HEK293 (cell line): ENCODE measurements around the gene TPSAB1.
A peak's percentile ranks its signal among the peaks of the same experiment; 100 is the strongest.
"Not testable (repeated sequence)": the region's sequence is repeated elsewhere in the genome, so short reads cannot be mapped to it uniquely, and the experiment has no call there.

Experiments used
- CTCF ChIA-PET: fragments of 350-600 bp; formaldehyde crosslinking; extraction: SDS; loops from one replicate; lab custom pipeline; 2021; ENCODE audit warnings: antibody characterized with exemption; lab: Yijun Ruan, JAX
- POLR2A ChIA-PET: fragments of 300-600 bp; formaldehyde crosslinking; extraction: SDS; loops from one replicate; lab custom pipeline; 2020; ENCODE audit warnings: antibody characterized with exemption, inconsistent platforms; lab: Yijun Ruan, JAX
- H3K27ac ChIP-seq: fragments of 200-500 bp; sonication (Bioruptor generic); 2 replicates; pipeline ENCODE4 v1.5.1; 2014; ENCODE audit warnings: low read depth, low read length, control low read depth, inconsistent platforms; ENCODE audit errors: extremely low read depth
- H3K36me3 ChIP-seq, 2 experiments: fragments of 200-500 bp in 1 of 2; sonication (Bioruptor generic) in 1 of 2; 1 replicate in 1 of 2; 2 replicates in 1 of 2; pipeline ENCODE4 v1.5.1; 2014 to 2017; ENCODE audit warnings: inconsistent platforms in 2 of 2, low read length in 2 of 2; ENCODE audit not compliant: control insufficient read depth in 2 of 2, insufficient read depth in 1 of 2
- H3K4me1 ChIP-seq: fragments of 200-500 bp; sonication (Bioruptor generic); 2 replicates; pipeline ENCODE4 v1.5.1; 2014; ENCODE audit warnings: mild to moderate bottlenecking, low read length, inconsistent platforms; ENCODE audit not compliant: control insufficient read depth, insufficient read depth
- H3K4me3 ChIP-seq: 2 replicates; pipeline ENCODE4 v1.5.1; 2011; ENCODE audit warnings: low read depth, mild to moderate bottlenecking, control low read depth, low read length, moderate library complexity
- H3K9me3 ChIP-seq: fragments of 200-500 bp; sonication (Bioruptor generic); 2 replicates; pipeline ENCODE4 v1.5.1; 2014; ENCODE audit warnings: low read depth, low read length, inconsistent platforms; ENCODE audit not compliant: control insufficient read depth, insufficient read depth
- GFI1B ChIP-seq: fragments of 450-650 bp; formaldehyde crosslinking; IDR thresholded peaks from 2 replicates; pipeline ENCODE4 v1.5.1; 2016; ENCODE audit warnings: missing biosample characterization, missing genetic modification characterization
- GLI4 ChIP-seq: fragments of 450-650 bp; formaldehyde crosslinking; IDR thresholded peaks from 2 replicates; pipeline ENCODE4 v1.5.1; 2016; ENCODE audit warnings: missing biosample characterization, missing genetic modification characterization
- KLF7 ChIP-seq: fragments of 450-650 bp; formaldehyde crosslinking; IDR thresholded peaks from 2 replicates; pipeline ENCODE4 v1.5.1; 2016; ENCODE audit warnings: missing biosample characterization, missing genetic modification characterization, borderline replicate concordance
- KLF8 ChIP-seq: fragments of 450-650 bp; formaldehyde crosslinking; IDR thresholded peaks from 2 replicates; pipeline ENCODE4 v1.5.1; 2016; ENCODE audit warnings: missing biosample characterization, missing genetic modification characterization
- SALL2 ChIP-seq: fragments of 450-650 bp; formaldehyde crosslinking; IDR thresholded peaks from 2 replicates; pipeline ENCODE4 v1.5.0; 2017; ENCODE audit warnings: missing biosample characterization, mild to moderate bottlenecking, missing genetic modification characterization, borderline replicate concordance
- SP3 ChIP-seq: fragments of 450-650 bp; formaldehyde crosslinking; IDR thresholded peaks from 2 replicates; pipeline ENCODE4 v1.5.1; 2016; ENCODE audit warnings: missing biosample characterization, missing genetic modification characterization
- YY2 ChIP-seq: fragments of 450-650 bp; formaldehyde crosslinking; IDR thresholded peaks from 2 replicates; pipeline ENCODE4 v1.5.1; 2016; ENCODE audit warnings: missing biosample characterization, missing genetic modification characterization
- ZFHX2 ChIP-seq: fragments of 450-650 bp; formaldehyde crosslinking; conservative IDR thresholded peaks from 2 replicates; pipeline ENCODE4 v1.5.1; 2016; ENCODE audit warnings: missing biosample characterization, missing genetic modification characterization
- ZNF10 ChIP-seq: fragments of 450-650 bp; formaldehyde crosslinking; IDR thresholded peaks from 2 replicates; pipeline ENCODE4 v1.5.1; 2017; ENCODE audit warnings: missing biosample characterization, missing genetic modification characterization
- ZNF121 ChIP-seq: fragments of 450-650 bp; formaldehyde crosslinking; IDR thresholded peaks from 2 replicates; pipeline ENCODE4 v1.5.1; 2016; ENCODE audit warnings: missing biosample characterization, missing genetic modification characterization
- ZNF266 ChIP-seq: fragments of 450-650 bp; formaldehyde crosslinking; IDR thresholded peaks from 2 replicates; pipeline ENCODE4 v1.5.1; 2016; ENCODE audit warnings: missing biosample characterization, missing genetic modification characterization, low read depth
- ZNF362 ChIP-seq: fragments of 450-650 bp; formaldehyde crosslinking; IDR thresholded peaks from 2 replicates; pipeline ENCODE4 v1.5.1; 2016; ENCODE audit warnings: missing biosample characterization, missing genetic modification characterization
- ZNF530 ChIP-seq: fragments of 450-650 bp; formaldehyde crosslinking; IDR thresholded peaks from 2 replicates; pipeline ENCODE4 v1.5.1; 2016; ENCODE audit warnings: low read depth, missing biosample characterization, missing genetic modification characterization
- ZNF580 ChIP-seq: fragments of 450-650 bp; formaldehyde crosslinking; IDR thresholded peaks from 2 replicates; pipeline ENCODE4 v1.5.1; 2016; ENCODE audit warnings: missing biosample characterization, missing genetic modification characterization
- ZSCAN4 ChIP-seq: fragments of 450-650 bp; formaldehyde crosslinking; IDR thresholded peaks from 2 replicates; pipeline ENCODE4 v1.5.1; 2017; ENCODE audit warnings: missing biosample characterization, missing genetic modification characterization

TPSAB1 gene

GRCh38 chr16:1264345-1265089 is 24.0 kb downstream of the TPSAB1 start (continued):
- TF ChIP-seq ZNF362 (tag by site-specific recombination) = no peak
- 0 out of 2 replicates have a peak, but pooled peaks have one; percentile 8 for TF ChIP-seq SALL2
- TF ChIP-seq ZSCAN4 (tag by site-specific recombination) = peak; percentile 99
- no peak for TF ChIP-seq SP3 (tag by site-specific recombination)
- TF ChIP-seq ZNF530 (tag by site-specific recombination) = no peak
- TF ChIP-seq GLI4 (tag by site-specific recombination) = no peak
- no peak for TF ChIP-seq GFI1B (tag by site-specific recombination)

- CTCF ChIA-PET = interaction anchor here (1.1 kb wide), 1 partner anchor 35 kb away, joined by 4 read pairs; no protein-coding TSS in a partner anchor
- no peaks in the 10 kb centered on the region for H3K4me1 ChIP-seq
- H3K4me3 ChIP-seq = no peak overlapping the region
- H3K36me3 ChIP-seq = no peaks in the 10 kb centered on the region
- POLR2A ChIA-PET = no interaction called here
- no peak overlapping the region for H3K27ac ChIP-seq
- no peak for TF ChIP-seq ZNF580 (tag by site-specific recombination)
- TF ChIP-seq, all 188 proteins: peak for 0
- no peaks in the 10 kb centered on the region for H3K9me3 ChIP-seq
These were observed 24.7 kb downstream of the TPSAB1 start for GRCh38 chr16:1265090-1265630.

- Histone ChIP-seq H3K4me3 (no peak overlapping the region), H3K36me3 (no peaks in the 10 kb centered on the region), H3K27ac (no peak overlapping the region), H3K4me1 (no peaks in the 10 kb centered on the region), H3K9me3 (no peaks in the 10 kb centered on the region)
- POLR2A ChIA-PET = no interaction called here
- TF ChIP-seq ZFHX2 (tag by site-specific recombination) = no peak
- TF ChIP-seq KLF8 (tag by site-specific recombination) = no peak
- no peak for TF ChIP-seq SP3 (tag by site-specific recombination)
- no peak for TF ChIP-seq KLF7
- no peak for TF ChIP-seq ZNF266 (tag by site-specific recombination)
- CTCF ChIA-PET = interaction anchor here (1.1 kb wide), 1 partner anchor 35 kb away, joined by 4 read pairs; no protein-coding TSS in a partner anchor
These were observed 25.3 kb downstream of the TPSAB1 start for GRCh38 chr16:1265826-1266225.

- POLR2A ChIA-PET = not testable (repeated sequence)
These were observed 28.9 kb downstream of the TPSAB1 start for GRCh38 chr16:1269418-1269817.

GRCh38 chr16:1271380-1271723 is 30.8 kb downstream of the TPSAB1 start:
- H3K27ac ChIP-seq = no peak overlapping the region; the same call in 1 of the 2 replicates
- TF ChIP-seq ZNF10 (tag by site-specific recombination) = peak; percentile 100
- TF ChIP-seq GFI1B (tag by site-specific recombination) = no peak
- peak; percentile 49 for TF ChIP-seq YY2 (tag by site-specific recombination)
- TF ChIP-seq, all 188 proteins: peak for 2
- POLR2A ChIA-PET = no interaction called here
- Histone ChIP-seq H3K9me3 (no peaks in the 10 kb centered on the region), H3K4me3 (no peak overlapping the region), H3K36me3 (no peaks in the 10 kb centered on the region), H3K4me1 (peaks cover 12% of the 10 kb centered on the region)
- CTCF ChIA-PET = interaction anchor here (0.7 kb wide), 1 partner anchor 1550 kb away, joined by 3 read pairs; no protein-coding TSS in a partner anchor

More at GRCh38 chr16:1269418-1269817, 28.9 kb downstream of the TPSAB1 start:
- TF ChIP-seq ZNF121 (tag by site-specific recombination) = peak; percentile 97
- TF ChIP-seq, all 188 proteins: peak for 1; not testable (repeated sequence) for 187
- CTCF ChIA-PET, H3K36me3 ChIP-seq, H3K27ac ChIP-seq, H3K9me3 ChIP-seq, H3K4me3 ChIP-seq: not testable (repeated sequence)
- H3K4me1 ChIP-seq = peaks cover 12% of the 10 kb centered on the region
